Fibroblast of the aortic adventitia (primary cell): ENCODE measurements around the gene MUC3A. TPM values are rescaled to one million over a fixed set of nuclear protein-coding genes. Genes with fewer than 3 reads are reported as not detected.

Experiments
- DNase-seq: peaks from one replicate; pipeline ENCODE4 v3.0.0-alpha.2; 2010; ENCODE audit warnings: low read depth
- H3K4me3 ChIP-seq: 2 replicates; pipeline ENCODE4 v1.5.1; 2011; ENCODE audit warnings: low read depth, mild to moderate bottlenecking, control low read depth, low read length, moderate library complexity
- total RNA-seq: library from RNA; depleted of rRNA; stranded (reverse); fragments of >200 nt; gene quantifications from 2 replicates; pipeline ENCODE4 v1.2.3, GENCODE V29; 2012; ENCODE audit warnings: low replicate concordance
- TF ChIP-seq, protein P1 (sequence below): IDR thresholded peaks from 2 replicates; pipeline ENCODE4 v1.5.1; 2011; ENCODE audit warnings: mild to moderate bottlenecking, low read length, control low read depth, inconsistent platforms; ENCODE audit not compliant: insufficient read depth

Gene MUC3A
- total RNA-seq, 1 donor: not detected

DNA sequence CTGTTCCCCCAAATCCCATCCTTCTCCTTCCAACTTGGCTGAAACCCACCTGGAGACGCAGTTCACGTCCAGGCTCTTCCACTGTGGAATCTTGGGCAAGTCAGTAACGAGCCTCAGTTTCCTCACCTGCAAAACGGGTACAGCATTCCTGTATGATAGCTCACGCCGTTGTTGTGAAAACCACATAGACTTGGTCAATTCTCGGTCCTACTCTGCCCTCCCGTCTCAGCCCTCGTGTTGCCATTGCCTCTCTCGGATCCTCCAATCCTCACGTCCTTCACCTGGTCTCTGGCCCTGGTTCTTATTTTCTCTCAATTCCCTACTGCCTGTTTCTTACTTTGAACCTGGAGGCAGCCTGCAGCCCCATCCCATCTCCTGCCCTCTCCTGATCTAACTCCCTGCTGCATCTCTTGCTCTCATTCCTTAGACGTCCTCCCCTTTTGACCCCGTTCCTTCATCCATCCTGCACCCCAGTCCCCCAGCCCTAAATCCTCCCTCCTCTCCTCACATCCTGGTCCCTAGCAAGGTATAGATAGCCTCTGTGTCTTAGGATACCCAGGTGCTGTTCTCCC, 18.0 kb downstream of the MUC3A start:
- no peak for DNase-seq
- TF ChIP-seq, protein P1, sequence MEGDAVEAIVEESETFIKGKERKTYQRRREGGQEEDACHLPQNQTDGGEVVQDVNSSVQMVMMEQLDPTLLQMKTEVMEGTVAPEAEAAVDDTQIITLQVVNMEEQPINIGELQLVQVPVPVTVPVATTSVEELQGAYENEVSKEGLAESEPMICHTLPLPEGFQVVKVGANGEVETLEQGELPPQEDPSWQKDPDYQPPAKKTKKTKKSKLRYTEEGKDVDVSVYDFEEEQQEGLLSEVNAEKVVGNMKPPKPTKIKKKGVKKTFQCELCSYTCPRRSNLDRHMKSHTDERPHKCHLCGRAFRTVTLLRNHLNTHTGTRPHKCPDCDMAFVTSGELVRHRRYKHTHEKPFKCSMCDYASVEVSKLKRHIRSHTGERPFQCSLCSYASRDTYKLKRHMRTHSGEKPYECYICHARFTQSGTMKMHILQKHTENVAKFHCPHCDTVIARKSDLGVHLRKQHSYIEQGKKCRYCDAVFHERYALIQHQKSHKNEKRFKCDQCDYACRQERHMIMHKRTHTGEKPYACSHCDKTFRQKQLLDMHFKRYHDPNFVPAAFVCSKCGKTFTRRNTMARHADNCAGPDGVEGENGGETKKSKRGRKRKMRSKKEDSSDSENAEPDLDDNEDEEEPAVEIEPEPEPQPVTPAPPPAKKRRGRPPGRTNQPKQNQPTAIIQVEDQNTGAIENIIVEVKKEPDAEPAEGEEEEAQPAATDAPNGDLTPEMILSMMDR: no peak
- no peak overlapping the region for H3K4me3 ChIP-seq

DNA sequence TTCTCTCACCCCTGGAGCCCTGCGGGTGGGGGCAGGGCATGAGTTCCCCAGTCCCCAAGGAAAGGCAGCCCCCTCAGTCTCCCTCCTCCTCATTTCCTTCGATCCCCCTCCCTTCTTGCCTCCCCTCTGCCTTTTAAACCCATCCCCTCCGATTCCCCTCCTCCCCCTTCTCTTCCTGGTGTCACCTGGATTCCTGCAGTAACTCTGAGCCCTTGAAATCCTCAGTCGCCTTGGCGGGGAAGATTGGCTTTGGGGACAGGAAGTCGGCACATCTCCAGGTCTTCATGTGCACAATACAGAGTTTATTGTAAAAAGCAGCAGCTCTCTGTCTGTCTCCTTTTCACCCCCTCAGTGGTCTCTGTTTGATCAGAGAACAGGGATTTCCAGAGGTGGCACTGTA, 18.7 kb downstream of the MUC3A start:
- no peak for DNase-seq
- no peak overlapping the region for H3K4me3 ChIP-seq
- TF ChIP-seq, protein P1: no peak

DNA sequence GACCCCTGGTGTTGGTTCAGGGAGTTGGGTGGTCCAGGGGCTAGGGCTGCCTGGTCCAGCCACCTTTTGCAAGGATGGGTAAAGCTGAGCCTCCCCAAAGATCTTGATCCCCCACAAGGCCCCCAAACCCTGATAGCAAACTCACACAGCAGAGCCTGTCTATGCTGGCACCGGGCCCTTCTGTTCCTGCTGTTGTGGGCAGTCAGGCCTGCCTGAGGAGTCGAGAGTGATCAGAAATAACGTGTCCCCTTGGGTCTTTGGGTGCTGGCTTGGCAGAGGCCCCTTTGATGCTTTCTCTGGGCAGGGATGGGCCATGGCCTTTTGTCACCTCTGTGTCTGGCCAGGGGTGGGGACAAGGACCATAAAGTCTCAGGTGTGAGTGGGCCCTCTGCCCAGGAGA, 19.3 kb downstream of the MUC3A start:
- DNase-seq: no peak
- TF ChIP-seq, protein P1: no peak
- no peak overlapping the region for H3K4me3 ChIP-seq

DNA sequence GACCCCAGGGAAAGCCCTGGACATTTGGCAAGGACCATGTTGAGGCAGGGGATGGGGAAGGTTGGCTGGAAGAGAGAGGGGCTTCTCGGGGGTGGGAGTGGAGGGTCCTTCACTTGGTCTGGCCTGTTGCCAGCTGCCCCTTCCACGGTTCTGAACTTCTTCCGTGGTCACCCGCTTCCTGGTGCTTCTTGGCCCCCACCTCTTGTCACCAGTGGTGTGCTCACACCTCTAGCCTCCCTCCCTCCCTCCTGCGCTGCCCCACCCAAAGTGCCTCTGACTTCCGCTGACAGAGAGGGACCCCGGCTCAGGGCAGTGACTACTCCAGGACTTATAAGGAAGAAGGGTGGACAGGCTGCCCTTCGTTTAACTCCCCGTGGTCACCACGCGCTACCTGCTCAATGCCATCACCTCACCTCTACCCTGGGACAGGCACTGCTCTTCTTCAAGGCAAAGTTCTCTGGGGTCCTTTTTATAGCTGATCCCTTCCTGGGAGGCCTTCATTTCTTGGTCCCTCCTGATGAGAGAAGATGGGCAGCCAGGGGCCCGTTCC, 19.8 kb downstream of the MUC3A start, which contains the start of gene MUC12:
MUC12 (plus strand) TSS at position 500 of the 550 bp plus-strand sequence. CDS start 58 bp downstream, outside the sequence.
- no peak for DNase-seq
- H3K4me3 ChIP-seq: no peak within 1 kb of the TSS
- TF ChIP-seq, protein P1: no peak

DNA sequence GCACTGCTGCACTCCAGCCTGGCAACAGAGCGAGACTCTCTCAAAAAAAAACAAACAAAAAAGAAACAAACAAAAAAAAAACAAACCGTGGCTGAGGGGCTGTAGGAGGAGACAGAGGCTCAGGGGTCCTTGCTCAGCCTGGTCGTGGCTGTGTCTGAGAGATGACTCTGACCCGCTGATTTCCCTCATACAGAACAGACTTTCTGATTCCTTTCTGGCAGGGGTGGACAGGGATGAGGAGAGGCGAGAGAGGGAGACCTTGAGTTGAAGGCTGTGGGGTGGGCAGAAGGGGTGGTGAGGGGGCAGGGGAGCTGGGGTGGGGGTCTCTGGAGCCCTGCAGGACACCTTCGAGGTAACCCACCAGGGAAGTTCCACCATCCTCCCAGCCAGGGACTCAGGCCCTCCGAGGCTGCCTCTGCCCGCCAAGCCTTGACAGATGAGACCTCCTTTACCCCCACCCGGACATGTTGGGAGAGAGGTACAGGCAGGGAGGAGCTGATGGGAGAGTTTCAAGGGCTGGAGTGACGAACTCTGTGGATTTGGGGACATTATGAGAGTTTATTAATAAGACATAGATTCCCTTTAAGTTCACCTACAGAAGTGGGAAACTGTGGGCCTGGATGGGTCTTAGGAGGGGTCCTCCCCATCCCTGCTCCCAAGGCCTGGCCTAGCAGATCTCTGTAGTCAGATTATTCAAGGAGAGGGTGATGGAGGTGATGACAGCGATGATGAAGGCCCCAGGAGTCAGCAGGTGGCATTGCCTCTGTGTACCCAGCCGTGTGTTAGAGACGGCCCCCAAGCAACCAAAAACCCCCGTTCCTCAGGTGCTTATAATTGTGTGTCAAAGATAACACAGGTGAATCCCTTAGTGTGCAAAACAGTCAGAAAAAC, 22.0 kb downstream of the MUC3A start:
- H3K4me3 ChIP-seq: no peak overlapping the region
- no peak for DNase-seq
- TF ChIP-seq, protein P1: no peak

DNA sequence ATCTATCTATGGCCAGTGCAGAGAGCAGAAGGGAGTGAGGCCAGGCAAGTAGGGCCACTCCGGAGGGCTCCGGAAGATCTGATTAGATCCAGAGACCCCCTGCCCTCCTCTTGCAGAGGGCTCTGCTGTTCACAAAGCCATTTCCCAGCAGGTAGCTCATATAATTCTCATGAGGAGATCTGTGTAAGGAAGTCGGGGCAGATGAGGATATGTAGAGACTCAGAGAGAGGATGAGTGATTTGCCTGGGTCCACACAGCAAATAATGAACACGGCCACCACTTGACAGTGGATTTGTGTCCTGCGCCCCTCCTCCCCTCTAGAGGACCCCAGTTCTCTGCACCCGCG, 22.6 kb downstream of the MUC3A start:
- TF ChIP-seq, protein P1: no peak
- DNase-seq: no peak
- no peak overlapping the region for H3K4me3 ChIP-seq
